ENCODE data around the gene LRRK2. TPM values are rescaled to one million over a fixed set of nuclear protein-coding genes. Genes with fewer than 3 reads are reported as not detected.

Gene LRRK2
- total and polyA plus RNA-seq, 2 experiments from 2014 or later = 0.24 TPM; not detected in 1

DNA sequence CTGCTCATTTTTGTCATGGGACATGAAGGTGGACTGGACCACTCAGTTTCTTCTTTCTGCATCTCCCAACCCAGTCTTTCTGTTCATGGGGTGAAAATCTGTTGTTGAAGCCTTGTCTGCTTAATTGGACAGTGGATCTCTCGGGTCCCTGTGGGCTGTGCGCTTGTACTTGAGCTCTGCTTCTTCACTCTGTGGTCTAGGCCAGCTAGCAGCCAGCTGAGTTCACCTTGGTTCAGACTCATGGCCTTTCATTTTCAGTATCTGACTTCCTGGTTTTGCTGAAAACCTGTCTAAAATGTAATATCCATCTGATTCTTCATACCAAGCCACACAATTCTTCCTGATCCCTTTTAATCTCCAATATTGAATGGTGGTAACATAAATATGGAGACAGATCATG, 117.2 kb downstream of the LRRK2 start (continued):
- TF ChIP-seq, protein P1, sequence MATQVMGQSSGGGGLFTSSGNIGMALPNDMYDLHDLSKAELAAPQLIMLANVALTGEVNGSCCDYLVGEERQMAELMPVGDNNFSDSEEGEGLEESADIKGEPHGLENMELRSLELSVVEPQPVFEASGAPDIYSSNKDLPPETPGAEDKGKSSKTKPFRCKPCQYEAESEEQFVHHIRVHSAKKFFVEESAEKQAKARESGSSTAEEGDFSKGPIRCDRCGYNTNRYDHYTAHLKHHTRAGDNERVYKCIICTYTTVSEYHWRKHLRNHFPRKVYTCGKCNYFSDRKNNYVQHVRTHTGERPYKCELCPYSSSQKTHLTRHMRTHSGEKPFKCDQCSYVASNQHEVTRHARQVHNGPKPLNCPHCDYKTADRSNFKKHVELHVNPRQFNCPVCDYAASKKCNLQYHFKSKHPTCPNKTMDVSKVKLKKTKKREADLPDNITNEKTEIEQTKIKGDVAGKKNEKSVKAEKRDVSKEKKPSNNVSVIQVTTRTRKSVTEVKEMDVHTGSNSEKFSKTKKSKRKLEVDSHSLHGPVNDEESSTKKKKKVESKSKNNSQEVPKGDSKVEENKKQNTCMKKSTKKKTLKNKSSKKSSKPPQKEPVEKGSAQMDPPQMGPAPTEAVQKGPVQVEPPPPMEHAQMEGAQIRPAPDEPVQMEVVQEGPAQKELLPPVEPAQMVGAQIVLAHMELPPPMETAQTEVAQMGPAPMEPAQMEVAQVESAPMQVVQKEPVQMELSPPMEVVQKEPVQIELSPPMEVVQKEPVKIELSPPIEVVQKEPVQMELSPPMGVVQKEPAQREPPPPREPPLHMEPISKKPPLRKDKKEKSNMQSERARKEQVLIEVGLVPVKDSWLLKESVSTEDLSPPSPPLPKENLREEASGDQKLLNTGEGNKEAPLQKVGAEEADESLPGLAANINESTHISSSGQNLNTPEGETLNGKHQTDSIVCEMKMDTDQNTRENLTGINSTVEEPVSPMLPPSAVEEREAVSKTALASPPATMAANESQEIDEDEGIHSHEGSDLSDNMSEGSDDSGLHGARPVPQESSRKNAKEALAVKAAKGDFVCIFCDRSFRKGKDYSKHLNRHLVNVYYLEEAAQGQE (IDR thresholded peaks at IDR 0.05; ENCODE audit: unreplicated experiment) = no peak
- TF ChIP-seq STAT1 (IDR thresholded peaks at IDR 0.05; ENCODE audit: unreplicated experiment) (no peak), CREB1 (CRISPR knock-in tag; IDR thresholded peaks at IDR 0.05; ENCODE audit: low read depth) (no peak), EZH2phosphoT487 (IDR thresholded peaks at IDR 0.05; ENCODE audit: unreplicated experiment) (no peak), NANOG (IDR thresholded peaks at IDR 0.05; ENCODE audit: borderline replicate concordance) (no peak), ZNF331 (CRISPR knock-in tag; IDR thresholded peaks at IDR 0.05; ENCODE audit: low read depth) (no peak), JUNB (IDR thresholded peaks at IDR 0.05; ENCODE audit: unreplicated experiment) (no peak)
- TF ChIP-seq, protein P2, sequence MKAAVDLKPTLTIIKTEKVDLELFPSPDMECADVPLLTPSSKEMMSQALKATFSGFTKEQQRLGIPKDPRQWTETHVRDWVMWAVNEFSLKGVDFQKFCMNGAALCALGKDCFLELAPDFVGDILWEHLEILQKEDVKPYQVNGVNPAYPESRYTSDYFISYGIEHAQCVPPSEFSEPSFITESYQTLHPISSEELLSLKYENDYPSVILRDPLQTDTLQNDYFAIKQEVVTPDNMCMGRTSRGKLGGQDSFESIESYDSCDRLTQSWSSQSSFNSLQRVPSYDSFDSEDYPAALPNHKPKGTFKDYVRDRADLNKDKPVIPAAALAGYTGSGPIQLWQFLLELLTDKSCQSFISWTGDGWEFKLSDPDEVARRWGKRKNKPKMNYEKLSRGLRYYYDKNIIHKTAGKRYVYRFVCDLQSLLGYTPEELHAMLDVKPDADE (IDR thresholded peaks at IDR 0.05) = no peak

DNA sequence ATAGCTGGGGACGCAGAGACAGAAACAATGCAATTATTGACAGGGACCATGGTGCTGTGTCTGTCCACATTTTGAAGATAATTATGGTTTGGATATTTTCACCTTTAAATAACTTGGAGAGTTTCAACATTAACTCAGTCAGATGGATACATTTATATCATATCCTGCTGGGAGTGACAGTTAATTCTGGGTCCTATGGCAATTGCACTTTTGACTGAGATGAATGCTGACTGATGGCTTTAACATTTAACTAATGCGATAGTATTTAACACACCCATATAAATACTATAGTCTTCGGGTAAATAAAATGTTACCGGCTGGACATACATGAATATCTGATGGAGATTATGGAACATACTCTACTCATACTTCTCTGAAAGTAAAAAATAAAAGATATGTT, 118.3 kb downstream of the LRRK2 start:
- Histone ChIP-seq H3K9me2 (ENCODE audit: insufficient read depth) (no peaks in the 10 kb centered on the region), H2AFZ (no peak overlapping the region), H4K20me1 (replicated peaks; ENCODE audit: insufficient read depth) (no peaks in the 10 kb centered on the region), H3K4me3 (no peak overlapping the region), H3K4me2 (no peak overlapping the region), H3F3A (replicated peaks; ENCODE audit: low read depth) (no peaks in the 10 kb centered on the region), H3K27me3 (ENCODE audit: insufficient read depth) (no peaks in the 10 kb centered on the region), H3K27ac (ENCODE audit: low read depth) (no peak overlapping the region), H3K79me2 (replicated peaks; ENCODE audit: insufficient read depth) (no peaks in the 10 kb centered on the region), H3K4me1 (ENCODE audit: insufficient read depth) (no peaks in the 10 kb centered on the region), H3K36me3 (ENCODE audit: insufficient read depth) (no peaks in the 10 kb centered on the region)
- Mint-ChIP-seq H3K4me3 (no peak overlapping the region), H3K9me3 (no peaks in the 10 kb centered on the region), H3K27ac (no peak overlapping the region), H3K36me3 (ENCODE audit: low read depth) (no peaks in the 10 kb centered on the region), H3K27me3 (ENCODE audit: insufficient read depth, low read depth, poor library complexity) (no peaks in the 10 kb centered on the region), H3K4me1 (no peaks in the 10 kb centered on the region)
- no peak for DNase-seq (ENCODE audit: low spot score)
- no peak for ATAC-seq
- no peak for TF ChIP-seq CREB1 (CRISPR knock-in tag; IDR thresholded peaks at IDR 0.05; ENCODE audit: low read depth)
- TF ChIP-seq, protein P3, sequence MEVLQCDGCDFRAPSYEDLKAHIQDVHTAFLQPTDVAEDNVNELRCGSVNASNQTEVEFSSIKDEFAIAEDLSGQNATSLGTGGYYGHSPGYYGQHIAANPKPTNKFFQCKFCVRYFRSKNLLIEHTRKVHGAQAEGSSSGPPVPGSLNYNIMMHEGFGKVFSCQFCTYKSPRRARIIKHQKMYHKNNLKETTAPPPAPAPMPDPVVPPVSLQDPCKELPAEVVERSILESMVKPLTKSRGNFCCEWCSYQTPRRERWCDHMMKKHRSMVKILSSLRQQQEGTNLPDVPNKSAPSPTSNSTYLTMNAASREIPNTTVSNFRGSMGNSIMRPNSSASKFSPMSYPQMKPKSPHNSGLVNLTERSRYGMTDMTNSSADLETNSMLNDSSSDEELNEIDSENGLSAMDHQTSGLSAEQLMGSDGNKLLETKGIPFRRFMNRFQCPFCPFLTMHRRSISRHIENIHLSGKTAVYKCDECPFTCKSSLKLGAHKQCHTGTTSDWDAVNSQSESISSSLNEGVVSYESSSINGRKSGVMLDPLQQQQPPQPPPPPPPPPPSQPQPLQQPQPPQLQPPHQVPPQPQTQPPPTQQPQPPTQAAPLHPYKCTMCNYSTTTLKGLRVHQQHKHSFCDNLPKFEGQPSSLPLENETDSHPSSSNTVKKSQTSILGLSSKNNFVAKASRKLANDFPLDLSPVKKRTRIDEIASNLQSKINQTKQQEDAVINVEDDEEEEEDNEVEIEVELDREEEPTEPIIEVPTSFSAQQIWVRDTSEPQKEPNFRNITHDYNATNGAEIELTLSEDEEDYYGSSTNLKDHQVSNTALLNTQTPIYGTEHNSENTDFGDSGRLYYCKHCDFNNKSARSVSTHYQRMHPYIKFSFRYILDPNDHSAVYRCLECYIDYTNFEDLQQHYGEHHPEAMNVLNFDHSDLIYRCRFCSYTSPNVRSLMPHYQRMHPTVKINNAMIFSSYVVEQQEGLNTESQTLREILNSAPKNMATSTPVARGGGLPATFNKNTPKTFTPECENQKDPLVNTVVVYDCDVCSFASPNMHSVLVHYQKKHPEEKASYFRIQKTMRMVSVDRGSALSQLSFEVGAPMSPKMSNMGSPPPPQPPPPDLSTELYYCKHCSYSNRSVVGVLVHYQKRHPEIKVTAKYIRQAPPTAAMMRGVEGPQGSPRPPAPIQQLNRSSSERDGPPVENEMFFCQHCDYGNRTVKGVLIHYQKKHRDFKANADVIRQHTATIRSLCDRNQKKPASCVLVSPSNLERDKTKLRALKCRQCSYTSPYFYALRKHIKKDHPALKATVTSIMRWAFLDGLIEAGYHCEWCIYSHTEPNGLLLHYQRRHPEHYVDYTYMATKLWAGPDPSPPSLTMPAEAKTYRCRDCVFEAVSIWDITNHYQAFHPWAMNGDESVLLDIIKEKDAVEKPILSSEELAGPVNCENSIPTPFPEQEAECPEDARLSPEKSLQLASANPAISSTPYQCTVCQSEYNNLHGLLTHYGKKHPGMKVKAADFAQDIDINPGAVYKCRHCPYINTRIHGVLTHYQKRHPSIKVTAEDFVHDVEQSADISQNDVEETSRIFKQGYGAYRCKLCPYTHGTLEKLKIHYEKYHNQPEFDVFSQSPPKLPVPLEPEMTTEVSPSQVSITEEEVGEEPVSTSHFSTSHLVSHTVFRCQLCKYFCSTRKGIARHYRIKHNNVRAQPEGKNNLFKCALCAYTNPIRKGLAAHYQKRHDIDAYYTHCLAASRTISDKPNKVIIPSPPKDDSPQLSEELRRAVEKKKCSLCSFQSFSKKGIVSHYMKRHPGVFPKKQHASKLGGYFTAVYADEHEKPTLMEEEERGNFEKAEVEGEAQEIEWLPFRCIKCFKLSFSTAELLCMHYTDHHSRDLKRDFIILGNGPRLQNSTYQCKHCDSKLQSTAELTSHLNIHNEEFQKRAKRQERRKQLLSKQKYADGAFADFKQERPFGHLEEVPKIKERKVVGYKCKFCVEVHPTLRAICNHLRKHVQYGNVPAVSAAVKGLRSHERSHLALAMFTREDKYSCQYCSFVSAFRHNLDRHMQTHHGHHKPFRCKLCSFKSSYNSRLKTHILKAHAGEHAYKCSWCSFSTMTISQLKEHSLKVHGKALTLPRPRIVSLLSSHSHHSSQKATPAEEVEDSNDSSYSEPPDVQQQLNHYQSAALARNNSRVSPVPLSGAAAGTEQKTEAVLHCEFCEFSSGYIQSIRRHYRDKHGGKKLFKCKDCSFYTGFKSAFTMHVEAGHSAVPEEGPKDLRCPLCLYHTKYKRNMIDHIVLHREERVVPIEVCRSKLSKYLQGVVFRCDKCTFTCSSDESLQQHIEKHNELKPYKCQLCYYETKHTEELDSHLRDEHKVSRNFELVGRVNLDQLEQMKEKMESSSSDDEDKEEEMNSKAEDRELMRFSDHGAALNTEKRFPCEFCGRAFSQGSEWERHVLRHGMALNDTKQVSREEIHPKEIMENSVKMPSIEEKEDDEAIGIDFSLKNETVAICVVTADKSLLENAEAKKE (CRISPR knock-in tag; IDR thresholded peaks at IDR 0.05) = no peak
- no peak for TF ChIP-seq EZH2phosphoT487 (IDR thresholded peaks at IDR 0.05; ENCODE audit: unreplicated experiment)
- TF ChIP-seq STAT1 (IDR thresholded peaks at IDR 0.05; ENCODE audit: unreplicated experiment) = no peak
- TF ChIP-seq JUNB (IDR thresholded peaks at IDR 0.05; ENCODE audit: unreplicated experiment) = no peak
- no peak for TF ChIP-seq ZNF114 (CRISPR knock-in tag; IDR thresholded peaks at IDR 0.05)
- no peak for TF ChIP-seq NANOG (IDR thresholded peaks at IDR 0.05; ENCODE audit: borderline replicate concordance)

All from GM23338 (cell line).